Measurements from ENCODE around the gene ASB11.

ASB11 gene, protein sequence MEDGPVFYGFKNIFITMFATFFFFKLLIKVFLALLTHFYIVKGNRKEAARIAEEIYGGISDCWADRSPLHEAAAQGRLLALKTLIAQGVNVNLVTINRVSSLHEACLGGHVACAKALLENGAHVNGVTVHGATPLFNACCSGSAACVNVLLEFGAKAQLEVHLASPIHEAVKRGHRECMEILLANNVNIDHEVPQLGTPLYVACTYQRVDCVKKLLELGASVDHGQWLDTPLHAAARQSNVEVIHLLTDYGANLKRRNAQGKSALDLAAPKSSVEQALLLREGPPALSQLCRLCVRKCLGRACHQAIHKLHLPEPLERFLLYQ

DNA sequence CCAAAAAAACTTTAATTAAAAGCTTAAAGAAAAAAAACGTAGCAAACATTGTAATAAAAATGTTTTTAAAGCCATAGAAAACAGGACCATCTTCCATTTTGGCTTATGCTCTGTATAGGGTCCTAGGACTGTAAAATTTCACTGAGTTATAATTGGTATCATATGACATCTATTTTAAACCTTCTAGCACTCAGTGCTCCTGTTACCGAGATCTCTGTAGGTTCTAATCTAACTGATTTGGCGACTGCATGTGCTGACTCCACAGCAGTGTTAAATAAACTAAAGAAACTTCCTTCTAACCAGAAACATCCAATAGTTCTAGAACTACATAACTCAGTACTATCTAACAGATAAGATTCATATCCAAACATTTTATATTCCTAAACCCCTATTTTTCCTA lies at the start of gene ASB11:
TSS of gene ASB11 (minus strand) at position 132 of the 400 bp plus-strand sequence. CDS start at position 97, 35 bp downstream.
- DNase-seq (ENCODE audit: low spot score) = no peak

DNA sequence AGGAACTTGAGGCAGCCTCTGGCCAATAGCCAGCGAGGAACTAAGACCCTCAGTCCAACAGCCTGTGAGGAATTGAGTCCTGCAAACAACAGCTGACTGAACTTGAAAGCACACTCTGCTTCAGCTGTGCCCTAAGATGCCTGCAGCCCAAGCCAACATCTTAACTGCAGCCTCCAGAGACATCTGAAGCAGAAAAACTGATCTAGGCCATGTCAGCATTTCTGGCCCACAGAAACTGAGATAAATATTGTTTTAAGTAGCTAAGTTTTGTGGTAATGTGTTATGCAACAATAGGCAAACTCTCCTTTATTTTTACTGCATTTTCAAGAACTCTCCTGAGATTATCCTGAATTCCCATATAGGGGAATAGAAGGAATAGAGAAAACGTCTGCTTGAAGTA lies 44.3 kb upstream of the ASB11 start:
- DNase-seq (ENCODE audit: low spot score) = no peak

DNA sequence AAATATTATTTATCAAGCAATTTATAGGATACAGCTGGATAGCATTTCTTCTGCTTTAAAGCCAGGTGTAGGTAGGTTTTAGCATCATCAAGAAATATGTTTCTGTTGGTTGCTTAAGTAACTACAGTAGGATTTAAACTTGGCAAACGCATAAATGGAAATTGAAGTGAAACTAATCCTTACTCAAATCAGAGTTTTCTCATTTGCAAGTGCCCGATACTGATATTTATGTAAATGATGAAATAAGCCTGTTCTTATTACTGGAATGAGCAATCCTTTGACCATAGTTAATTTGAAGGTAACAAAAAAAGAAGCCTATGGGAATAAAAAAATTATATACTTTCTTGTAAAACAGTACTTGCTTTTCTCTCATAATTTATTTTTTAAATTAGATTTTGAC lies 43.1 kb upstream of the ASB11 start:
- no peak for DNase-seq (ENCODE audit: low spot score)

DNA sequence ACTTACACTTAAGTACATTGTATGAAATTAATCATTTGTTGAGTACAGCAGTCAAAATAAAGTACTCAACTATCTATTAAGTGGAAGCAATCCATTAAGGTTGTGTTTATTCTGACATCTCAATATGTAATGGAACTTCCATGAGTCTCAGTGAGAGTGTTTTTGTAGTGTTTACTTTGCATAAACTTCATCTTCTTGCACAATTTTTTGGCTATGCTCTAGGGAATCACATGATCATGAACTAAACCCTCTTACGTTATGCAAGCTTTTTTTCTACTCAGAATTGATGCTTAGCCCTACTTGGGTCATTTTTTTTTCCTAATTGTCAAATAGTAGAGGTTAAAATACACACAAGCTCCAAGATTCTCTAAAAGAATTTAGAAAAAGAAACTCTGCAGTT lies 41.0 kb upstream of the ASB11 start:
- no peak for DNase-seq (ENCODE audit: low spot score)

DNA sequence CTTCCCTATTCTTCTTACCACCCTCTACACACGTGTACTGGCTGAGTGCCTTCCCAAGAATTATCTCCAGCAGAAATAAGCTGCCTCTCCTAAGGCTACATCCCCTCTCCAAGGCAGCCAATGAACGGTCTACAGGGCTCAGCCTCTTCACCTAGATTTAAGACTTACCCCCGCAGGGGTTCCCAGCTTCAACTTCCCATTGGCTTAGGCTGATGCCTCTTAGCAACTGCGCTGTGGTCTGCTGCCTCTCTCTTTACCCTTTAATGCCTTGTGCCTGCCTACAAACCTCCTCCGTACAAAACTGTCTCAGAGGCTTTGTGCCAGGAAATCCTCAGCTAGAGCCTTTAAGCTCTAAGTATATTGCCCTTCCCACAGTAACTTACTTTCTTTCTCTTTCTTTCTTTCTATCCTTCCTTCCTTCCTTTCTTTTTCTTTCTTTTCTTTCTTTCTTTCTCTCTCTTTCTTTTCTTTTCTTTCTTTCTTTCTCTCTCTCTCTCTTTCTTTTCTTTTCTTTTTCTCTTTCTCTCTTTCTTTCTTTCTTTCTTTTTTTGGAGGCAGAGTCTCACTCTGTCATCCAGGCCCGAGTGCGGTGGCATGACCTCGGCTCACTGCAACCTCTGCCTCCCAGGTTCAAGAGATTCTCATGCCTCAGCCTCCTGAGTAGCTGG lies 35.0 kb upstream of the ASB11 start:
- DNase-seq (ENCODE audit: low spot score) = no peak

DNA sequence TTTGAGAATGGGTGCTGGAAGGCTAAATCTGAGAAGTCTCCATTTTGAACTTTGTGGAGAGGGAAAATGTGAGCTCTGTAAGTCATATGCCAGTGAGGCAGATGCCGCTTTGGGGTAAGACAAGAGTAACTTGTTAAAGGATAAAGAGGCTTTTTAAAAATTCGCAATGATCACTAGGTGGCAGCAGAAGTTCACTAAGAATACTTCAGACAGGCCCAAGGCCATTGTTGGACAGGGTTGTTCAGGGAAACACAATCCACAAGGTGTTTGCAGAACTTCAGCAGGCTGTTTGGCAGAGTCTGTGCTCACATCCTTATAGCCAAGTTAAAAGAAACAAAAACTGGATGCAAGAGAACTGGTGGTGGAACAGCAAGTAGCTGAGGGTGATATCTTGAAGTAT lies 33.6 kb upstream of the ASB11 start:
- peak; percentile 62 for DNase-seq (ENCODE audit: low spot score)

DNA sequence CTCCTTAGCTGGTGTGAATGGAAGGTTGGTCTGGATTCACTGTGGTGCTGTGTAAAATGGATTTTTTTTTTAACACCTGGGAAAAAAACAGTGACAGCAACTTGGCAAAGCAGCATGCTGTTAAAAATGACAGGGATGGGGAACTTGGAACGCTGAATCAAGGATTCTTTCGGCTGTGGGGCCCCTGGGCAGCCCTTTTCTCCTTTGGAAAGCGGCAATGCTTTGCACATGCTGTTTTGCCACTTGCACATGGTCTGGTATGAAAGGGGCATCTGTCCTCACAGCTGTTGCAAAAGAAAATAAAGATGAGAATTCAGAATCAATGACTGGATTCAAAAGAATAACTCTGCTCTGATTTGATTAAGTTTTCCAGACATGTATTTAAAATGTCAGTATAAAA lies 30.5 kb upstream of the ASB11 start:
- no peak for DNase-seq (ENCODE audit: low spot score)

DNA sequence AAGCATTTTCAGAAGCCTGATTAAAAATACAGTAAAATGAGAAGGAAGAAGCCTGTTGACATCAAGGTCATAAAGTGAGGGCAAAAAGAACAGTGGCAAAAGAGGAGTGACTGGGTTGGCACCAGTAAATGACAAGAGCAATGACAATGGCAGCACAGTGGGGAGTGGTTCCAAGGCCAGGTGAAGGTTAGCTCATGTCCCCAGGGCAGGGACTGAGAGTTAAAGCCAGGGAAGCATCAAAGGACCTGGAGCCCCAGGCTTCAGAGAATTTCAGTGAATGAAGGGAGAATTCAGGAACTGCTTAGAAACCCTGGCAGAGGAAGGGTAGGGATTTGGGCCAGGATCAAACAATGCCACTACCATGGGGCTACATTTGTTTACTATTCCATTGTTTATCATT lies 28.7 kb upstream of the ASB11 start:
- DNase-seq (ENCODE audit: low spot score) = no peak

DNA sequence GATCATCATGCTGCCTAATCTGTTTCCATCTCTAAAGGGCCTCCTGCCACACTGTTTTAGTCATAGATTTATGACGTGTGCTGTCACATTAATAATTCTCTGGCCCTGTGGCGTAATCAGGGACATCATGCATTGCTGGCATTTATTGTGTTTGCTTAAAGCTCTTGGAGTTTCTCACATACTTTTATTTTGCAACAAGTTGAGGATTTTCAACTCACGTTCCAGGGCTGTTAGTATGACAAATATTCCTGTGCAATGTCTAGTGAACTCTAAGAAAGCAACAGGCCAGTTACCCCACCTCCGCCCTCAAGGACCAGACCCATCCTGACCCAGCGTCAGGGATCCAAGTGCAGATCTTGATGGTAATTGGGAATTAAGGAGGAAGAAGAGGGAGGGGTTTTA lies 27.6 kb upstream of the ASB11 start:
- DNase-seq (ENCODE audit: low spot score) = no peak

DNA sequence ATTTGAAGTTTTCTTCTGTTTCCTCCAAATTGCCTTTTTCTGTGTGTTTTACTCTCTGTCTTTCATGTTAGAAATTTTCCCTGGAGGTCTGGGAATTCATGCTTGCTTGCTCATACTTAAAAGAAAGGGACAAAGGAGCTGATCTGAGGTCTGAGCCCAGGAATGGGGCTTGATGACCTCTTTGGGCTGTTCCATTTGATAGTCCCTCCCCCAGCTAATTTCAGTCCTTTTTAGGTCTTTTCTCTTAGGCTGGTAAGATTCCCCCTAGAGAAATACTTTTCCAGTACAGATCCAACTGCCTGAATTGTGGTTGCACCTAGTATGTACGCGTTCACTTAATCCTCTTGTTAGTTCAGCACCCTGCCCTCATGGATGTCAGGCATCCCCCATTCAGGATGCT lies 25.4 kb upstream of the ASB11 start:
- no peak for DNase-seq (ENCODE audit: low spot score)

DNA sequence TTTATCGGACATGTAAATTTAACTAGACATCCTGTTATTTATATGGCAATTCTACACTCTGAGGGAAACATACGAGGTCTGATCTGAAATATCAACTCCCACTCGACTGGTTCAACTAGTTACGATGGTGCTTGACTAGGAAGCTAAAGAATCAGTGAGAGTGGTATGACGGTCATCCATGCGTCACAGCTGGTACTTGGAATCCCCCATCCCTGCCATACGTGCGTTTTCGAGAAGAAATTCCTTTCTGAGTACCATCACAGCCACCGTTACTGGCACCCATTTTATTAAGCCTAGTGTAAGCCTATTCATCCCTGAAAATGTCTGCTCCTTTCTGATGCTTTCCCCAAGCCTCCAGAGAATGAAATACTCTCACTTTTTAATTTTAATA lies 20.6 kb upstream of the ASB11 start:
- peak; percentile 14 for DNase-seq (ENCODE audit: low spot score)

DNA sequence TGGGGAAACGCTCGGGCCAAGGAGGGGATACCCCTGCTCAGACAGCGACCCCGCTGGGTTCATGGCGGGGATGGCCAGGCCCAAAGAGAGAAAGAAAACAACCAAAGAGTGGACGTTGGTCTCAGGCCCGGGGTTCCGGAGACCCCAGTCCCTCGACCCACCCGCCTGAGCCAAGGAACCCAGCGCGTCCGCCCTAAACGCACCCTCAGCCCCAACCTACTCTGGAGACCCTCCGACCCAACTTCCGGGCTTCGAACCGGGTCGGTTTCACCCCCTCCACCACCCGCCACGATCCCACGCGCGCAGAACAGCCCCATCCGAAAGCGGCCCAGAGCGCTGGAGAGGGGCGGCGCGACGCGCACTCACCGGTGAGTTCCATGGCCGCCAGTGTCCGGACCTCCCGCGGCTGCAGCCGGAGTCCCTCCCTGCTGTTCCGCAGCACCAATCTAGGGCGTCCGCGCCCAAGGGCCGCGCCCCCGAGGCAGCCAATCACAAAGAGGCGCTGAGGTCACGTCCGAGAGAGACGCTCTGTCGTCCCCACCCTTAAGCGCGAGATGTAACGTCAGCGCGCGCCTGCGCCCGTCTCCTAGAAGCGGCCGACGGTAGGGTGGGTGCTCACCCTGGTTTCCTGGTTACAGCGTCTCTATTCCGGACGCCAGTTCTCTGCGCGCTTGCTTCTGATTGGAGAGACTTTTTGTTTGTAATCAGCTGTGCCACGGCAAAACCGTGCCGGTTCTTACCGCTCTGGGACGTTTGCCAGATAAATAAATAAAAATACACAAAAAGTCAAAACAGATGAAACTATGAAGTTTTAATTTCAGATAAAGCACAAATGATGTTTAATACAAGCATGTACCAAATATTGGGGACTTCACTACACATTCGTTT lies 19.9 kb upstream of the ASB11 start, which contains the start of gene PIGA:
TSS of gene PIGA (minus strand) at position 389 of the 888 bp plus-strand sequence. CDS start 3,593 bp downstream, outside the sequence.
- peak; percentile 96 for DNase-seq (ENCODE audit: low spot score)

DNA sequence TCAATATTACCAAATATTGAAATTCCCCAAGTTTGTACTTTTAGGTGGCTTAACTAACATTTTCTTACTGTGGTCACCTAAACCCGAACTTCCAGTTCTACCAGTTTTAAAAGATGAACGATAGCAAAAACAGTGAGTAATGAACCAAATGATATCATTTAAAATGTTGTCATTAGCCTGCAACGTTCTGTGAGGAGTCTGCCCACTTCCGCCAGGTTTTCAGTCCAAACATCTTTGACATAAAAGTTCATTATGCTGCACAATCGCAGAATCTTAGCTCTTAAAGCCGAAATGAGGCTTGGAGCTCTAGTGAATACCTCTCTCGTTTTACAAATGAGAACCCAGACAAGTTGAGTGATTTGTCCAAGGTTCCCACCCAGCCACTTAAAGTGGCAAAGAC lies 19.1 kb upstream of the ASB11 start:
- no peak for DNase-seq (ENCODE audit: low spot score)

DNA sequence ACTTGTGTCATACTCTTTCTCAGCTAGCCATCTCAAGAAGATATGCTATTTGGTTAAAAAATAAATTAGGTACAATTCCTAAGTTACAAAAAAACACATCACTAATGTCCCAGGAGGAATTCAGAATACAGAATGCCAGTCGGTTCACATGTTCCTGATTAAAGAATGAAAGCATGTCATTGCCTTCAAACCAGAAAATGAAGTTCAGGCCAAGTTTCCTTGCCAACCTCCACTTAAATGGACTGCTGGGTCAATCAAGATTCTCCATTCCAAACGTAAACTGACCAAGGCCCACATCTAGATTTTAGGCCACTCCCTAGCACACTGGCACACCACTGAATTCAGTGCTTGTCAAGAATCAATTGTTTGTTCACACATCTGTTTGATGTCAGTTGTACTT lies 13.4 kb upstream of the ASB11 start:
- no peak for DNase-seq (ENCODE audit: low spot score)

DNA sequence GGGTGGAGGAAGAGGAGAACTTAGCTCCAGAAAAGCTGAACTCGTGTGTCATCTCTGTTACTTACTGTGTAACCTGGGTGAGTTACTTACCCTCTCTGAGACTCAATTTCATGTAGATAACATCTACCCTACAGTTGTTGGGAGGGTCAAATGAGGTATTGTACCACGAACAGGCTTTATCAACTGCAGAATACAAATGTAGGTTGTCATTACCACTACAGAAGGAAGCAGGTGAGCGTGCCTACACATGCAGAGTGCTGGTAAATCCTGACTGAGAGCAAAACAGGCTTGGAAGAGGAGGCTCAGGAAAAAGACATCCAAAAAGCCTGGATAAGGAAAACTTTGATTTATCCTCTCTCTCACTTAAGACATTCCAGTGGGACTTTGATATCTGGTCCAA lies 12.7 kb upstream of the ASB11 start:
- DNase-seq (ENCODE audit: low spot score) = no peak

DNA sequence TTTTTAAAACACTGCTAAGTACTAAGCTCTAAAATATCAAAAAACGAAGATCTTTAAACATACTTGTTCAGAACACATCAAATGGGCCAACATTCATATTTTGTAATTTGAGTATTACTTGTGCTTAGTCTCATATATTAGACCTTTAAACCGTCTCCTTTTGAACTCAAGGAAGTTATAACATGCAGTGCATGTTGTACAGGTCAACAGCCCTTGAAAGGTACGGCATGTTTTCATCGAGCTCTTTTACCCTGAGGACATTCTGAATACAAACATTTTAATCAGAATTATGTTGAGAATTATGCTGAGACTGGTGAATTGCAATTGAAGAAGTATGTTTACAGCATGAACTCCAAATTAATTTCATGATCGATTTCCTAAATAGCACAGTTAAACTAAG lies 7.0 kb upstream of the ASB11 start:
- DNase-seq (ENCODE audit: low spot score) = no peak

DNA sequence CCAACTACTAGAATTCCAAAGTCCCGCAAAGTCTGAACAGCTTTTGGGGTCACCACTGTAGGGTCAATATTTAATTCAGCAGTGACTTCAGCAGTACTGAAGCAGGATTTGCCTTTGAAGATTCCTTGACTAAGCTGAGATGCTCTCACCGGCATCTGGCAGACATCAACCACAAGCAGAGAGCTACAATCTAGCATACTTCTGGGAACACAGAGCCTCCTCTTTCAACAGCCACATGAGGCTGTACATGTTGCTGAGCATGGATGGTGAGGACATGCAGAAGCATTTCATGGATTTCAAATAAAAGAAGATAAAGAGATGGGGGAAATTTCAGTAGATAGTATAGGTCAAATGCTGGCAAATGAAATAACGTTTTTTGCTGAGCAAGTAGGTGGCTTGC lies 6.6 kb upstream of the ASB11 start:
- no peak for DNase-seq (ENCODE audit: low spot score)

DNA sequence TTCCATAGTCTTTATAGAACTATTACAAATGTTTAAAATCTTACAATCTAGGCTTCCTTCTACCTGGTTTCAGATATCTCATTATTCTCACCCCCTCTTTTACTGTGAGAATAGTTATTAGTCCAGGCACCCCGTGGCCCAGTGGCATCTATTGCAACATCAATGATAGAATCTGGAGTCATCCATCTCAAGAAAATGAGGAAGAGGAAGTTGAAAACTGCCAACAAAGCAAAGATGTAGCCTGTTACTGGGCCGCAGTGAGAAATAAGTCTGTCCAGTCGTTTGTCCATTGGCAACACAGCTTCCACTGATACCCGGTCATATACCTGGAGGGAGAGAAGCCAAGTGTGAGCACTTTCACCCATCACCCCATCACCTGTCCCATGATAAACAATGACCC lies 6.0 kb upstream of the ASB11 start:
- no peak for DNase-seq (ENCODE audit: low spot score)

DNA sequence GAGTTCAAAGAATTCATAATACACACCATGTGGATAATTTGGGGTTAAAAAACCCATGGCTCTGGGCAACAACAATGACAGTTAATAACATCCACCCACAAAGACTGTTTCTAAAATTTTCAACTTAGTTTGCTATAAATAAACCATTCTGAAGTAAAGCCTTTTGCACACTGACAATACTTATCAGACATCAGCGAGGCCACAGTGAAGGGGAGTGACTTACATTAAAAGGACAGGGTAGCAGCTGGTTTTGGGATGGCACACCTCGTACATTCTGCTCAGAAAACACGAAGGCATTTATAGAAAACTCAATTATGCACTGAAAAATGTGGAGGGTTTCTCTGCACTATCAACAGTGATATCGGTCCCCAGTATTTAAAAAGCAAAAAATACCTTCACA lies 4.9 kb upstream of the ASB11 start:
- no peak for DNase-seq (ENCODE audit: low spot score)

DNA sequence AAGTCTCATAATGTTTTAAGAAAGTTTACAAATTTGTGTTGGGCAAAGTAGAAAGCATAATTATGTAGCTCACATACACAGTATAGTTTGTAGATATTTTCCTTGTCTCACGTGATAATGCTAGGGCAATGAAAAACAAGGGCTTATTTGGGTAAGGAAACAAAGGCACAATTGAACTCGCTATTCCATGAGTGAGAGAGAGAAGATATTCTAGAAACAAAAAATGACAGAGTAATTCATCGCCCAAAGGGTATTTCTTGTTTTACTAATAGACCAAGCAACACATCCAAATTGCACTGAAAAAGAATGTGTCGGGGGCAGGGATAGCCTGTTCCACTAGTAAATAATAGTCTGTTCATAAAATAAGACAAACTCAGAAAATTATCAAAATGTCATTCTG lies 3.6 kb upstream of the ASB11 start:
- DNase-seq (ENCODE audit: low spot score) = no peak

DNA sequence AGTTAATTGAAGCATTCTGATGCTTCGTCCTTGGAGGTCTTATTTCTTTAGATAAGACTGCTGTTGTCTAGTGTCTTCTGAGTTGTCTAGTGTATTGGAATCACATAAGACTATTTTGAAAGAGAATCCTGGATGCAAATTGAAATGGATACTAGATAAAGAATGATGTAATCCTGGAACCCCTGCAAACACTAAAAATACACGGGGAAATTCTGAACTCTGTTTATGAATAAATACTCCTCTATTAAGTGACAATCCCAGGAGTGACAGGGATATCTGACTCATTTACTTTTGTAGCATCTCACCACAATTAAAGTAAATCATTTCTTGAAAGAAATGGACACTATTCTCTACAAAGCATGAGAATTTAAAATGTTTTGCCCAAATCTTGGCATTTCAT lies 968 bp downstream of the ASB11 start:
- no peak for DNase-seq (ENCODE audit: low spot score)

DNA sequence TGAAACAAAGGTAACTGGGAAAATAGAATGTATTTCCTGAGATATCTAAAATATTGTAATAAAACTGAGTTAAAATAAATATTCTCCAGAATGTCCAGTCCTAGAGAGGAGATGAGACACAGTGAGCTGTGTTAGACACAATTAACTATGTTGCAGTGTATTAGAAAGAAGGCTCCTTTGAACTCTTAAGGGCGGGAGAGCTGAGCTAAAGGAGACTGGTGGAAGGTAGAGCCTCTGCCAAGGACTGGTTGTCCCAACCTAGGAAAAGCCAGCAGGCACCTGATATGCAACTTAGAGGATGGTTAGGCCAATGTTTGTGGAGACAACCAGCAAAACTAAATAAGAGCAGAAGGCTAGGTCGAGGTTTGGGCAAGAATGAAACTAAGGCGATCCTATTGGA lies 4.3 kb downstream of the ASB11 start:
- no peak for DNase-seq (ENCODE audit: low spot score)

DNA sequence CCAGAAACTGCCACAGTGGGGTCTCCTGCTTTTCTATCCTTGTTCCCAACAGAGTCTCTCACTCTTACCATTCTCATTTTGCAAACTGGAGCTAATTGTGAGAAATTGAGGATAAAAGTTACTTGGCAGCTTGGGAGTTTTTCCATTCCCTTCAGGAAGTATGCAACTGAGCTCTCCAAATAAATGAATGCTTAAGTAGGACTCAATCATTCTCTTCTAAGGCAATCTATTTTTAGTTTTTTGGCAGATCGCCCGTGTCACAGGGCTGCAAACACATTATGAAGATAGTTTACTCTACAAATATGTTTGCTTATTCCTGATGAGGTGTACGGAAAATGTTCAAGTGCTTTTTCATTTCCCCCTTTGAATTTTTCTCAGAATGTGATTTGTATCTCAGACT lies 5.3 kb downstream of the ASB11 start:
- DNase-seq (ENCODE audit: low spot score) = peak; percentile 7

Measured in cerebellar cortex (tissue), 1 donor.